ENCODE measurements around the gene SDF2L1.

DNA sequence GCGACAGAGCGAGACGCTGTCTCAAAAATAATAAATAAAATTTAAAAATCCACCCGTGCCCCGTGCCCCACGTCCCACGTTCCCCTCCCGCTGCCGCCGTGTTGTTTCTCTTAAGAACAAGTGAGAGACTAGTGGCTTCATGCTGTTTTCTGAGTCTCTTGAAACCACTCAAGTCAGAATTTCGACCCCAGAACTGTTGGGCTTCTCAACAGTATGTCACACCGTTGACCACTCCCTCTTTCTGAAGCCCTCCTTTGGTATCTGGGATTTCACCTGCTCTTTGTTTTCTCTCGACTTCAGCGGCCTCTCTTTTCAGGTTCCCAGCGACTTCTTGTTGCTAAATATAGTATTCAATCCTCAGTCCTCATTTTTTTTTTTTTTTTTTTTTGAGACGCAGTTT lies 24.7 kb downstream of the SDF2L1 start:
- TF ChIP-seq ZFX (IDR thresholded peaks at IDR 0.05): no peak
- TF ChIP-seq, protein P1, sequence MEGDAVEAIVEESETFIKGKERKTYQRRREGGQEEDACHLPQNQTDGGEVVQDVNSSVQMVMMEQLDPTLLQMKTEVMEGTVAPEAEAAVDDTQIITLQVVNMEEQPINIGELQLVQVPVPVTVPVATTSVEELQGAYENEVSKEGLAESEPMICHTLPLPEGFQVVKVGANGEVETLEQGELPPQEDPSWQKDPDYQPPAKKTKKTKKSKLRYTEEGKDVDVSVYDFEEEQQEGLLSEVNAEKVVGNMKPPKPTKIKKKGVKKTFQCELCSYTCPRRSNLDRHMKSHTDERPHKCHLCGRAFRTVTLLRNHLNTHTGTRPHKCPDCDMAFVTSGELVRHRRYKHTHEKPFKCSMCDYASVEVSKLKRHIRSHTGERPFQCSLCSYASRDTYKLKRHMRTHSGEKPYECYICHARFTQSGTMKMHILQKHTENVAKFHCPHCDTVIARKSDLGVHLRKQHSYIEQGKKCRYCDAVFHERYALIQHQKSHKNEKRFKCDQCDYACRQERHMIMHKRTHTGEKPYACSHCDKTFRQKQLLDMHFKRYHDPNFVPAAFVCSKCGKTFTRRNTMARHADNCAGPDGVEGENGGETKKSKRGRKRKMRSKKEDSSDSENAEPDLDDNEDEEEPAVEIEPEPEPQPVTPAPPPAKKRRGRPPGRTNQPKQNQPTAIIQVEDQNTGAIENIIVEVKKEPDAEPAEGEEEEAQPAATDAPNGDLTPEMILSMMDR (conservative IDR thresholded peaks at IDR 0.05): no peak
